ENCODE data around the gene RAET1G. TPM values are rescaled to one million over a fixed set of nuclear protein-coding genes. Genes with fewer than 3 reads are reported as not detected.

The RAET1G gene
- total RNA-seq, 1 donor from 2014 or later = 4.9 TPM

GRCh38 chr6:149871182-149871581 lies 51.7 kb downstream of the RAET1G start:
- Histone ChIP-seq H3K4me3 (no peak overlapping the region), H3K27ac (no peak overlapping the region), H3K27me3 (no peaks in the 10 kb centered on the region), H3K9me3 (no peaks in the 10 kb centered on the region), H3K4me1 (no peaks in the 10 kb centered on the region), H3K36me3 (no peaks in the 10 kb centered on the region)
- TF ChIP-seq POLR2AphosphoS5 (IDR thresholded peaks at IDR 0.05; ENCODE audit: insufficient read depth in 1 of 2, low read depth in 1 of 2) (no peak), POLR2A (IDR thresholded peaks at IDR 0.05) (no peak), CTCF (IDR thresholded peaks at IDR 0.05) (no peak)
- DNase-seq (ENCODE audit: extremely low spot score in 2 of 2) = no peak
- intact Hi-C loops (cut with DNase I) = no loop called here

- Histone ChIP-seq H3K4me3 (no peak overlapping the region), H3K9me3 (no peaks in the 10 kb centered on the region), H3K36me3 (no peaks in the 10 kb centered on the region), H3K27ac (no peak overlapping the region), H3K4me1 (peaks cover 5% of the 10 kb centered on the region), H3K27me3 (no peaks in the 10 kb centered on the region)
- intact Hi-C loops (cut with DNase I) = no loop called here
- no peak for DNase-seq (ENCODE audit: extremely low spot score in 2 of 2)
- TF ChIP-seq POLR2A (IDR thresholded peaks at IDR 0.05) = no peak
- no peak for TF ChIP-seq POLR2AphosphoS5 (IDR thresholded peaks at IDR 0.05; ENCODE audit: insufficient read depth in 1 of 2, low read depth in 1 of 2)
- TF ChIP-seq CTCF (IDR thresholded peaks at IDR 0.05) = no peak
Observed at GRCh38 chr6:149869275-149869892, 53.5 kb downstream of the RAET1G start.

DNA sequence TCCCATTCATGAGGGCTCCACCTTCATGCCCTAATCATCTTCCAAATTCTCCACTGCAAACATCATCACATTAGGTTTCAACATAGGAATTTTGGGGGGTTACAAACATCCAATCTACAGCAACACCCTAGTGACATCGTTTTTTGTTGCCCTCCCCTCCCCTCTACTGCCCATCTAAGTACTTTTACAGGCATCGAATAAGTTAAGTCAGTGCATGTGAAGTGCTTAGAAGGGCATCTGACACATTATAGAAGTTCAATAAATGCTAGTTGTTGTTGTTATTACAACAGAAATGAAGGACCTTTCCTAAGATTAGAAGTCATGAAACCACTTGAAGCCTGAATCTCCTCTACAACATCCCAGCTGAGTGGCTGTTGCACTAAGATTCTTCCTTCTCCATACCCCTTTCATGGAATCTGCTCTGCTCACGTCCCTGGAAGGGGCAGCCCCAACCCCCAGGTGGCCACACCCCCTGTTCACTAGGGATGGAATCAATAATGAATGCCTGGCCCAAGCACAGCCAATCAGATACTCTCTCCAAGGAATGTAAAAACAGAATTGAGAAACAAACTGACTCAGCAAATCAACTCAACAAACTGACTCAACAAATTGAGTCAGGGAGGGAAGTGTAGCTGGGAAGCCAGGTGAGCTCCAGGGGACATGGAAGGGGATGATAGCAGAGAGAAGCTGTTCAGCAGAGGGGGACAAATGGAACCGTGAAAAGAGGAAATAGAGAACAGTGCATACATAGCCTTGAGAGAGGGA lies 54.9 kb downstream of the RAET1G start:
- Histone ChIP-seq H3K9me3 (no peaks in the 10 kb centered on the region), H3K27me3 (no peaks in the 10 kb centered on the region), H3K4me3 (no peak overlapping the region), H3K4me1 (peaks cover 6% of the 10 kb centered on the region), H3K27ac (no peak overlapping the region), H3K36me3 (no peaks in the 10 kb centered on the region)
- intact Hi-C loops (cut with DNase I) = no loop called here
- TF ChIP-seq CTCF (IDR thresholded peaks at IDR 0.05) (no peak), POLR2A (IDR thresholded peaks at IDR 0.05) (no peak), POLR2AphosphoS5 (IDR thresholded peaks at IDR 0.05; ENCODE audit: insufficient read depth in 1 of 2, low read depth in 1 of 2) (peak in 1 of 2 donors; percentile 12)
- DNase-seq (ENCODE audit: extremely low spot score in 2 of 2) = no peak

Other genes starting within 250 kb of the RAET1G start
- gene LATS1, start 205.0 kb downstream of the RAET1G start, total RNA-seq = 28.0 TPM
- 25.0 TPM for gene NUP43, start 176.6 kb downstream of the RAET1G start, total RNA-seq
- 105 TPM for gene PCMT1, start 173.4 kb downstream of the RAET1G start, total RNA-seq
- 35.1 TPM for gene LRP11, start 58.8 kb downstream of the RAET1G start, total RNA-seq
- gene RAET1E, start 25.0 kb downstream of the RAET1G start, total RNA-seq = 27.5 TPM
- gene ULBP2, start 18.9 kb upstream of the RAET1G start, total RNA-seq = not detected
- gene ULBP1, start 40.8 kb upstream of the RAET1G start, total RNA-seq = not detected
- gene RAET1L, start 102.4 kb upstream of the RAET1G start, total RNA-seq = 8.3 TPM
- gene ULBP3, start 146.0 kb upstream of the RAET1G start, total RNA-seq = 1.7 TPM
- 23.8 TPM for gene PPP1R14C, start 219.9 kb upstream of the RAET1G start, total RNA-seq